ENCODE results near the gene RAB12.

The RAB12 gene

DNA sequence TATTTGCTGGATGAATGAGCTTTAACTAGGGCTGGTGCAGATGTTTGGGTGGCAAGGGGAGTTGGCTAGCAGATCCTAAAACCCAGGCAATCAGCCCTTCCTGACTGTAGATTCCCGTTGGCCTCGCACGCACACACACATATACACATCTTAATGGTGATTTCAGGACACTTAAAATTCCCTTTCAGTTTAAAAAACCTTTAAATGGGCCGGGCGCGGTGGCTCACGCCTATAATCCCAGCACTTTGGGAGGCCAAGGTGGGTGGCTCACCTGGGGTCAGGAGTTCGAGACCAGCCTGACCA is 76.6 kb downstream of the RAB12 start:
- no peak for DNase-seq

- DNase-seq: no peak
Observed at GRCh38 chr18:8686611-8687010, 77.4 kb downstream of the RAB12 start.

DNA sequence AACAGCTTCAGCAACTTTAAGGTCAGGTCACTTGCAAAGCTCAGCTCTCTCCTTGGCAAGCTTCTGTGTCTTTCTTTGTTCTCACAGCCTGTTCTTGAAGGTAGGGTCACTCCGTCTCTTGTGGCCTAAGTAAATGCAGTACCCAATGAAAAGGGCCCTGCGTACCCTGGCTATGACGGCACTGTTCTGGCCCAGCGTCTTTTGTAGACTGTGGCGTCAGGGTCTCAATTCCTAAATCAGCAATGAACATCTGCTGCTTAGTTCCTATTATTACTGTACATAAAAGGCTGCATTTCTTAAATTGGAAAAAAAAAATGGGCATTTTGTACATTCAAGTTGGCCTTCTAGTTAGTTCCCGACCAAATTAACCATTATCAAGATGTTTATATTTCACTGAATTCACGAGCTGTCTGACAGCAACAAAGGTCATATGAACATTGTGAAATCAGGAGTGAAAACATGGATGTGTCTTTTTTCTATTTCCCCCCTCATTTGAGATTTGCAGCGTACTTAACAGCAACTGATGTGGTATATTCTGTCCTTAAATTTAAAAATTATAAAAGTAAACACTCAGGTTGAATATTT is 79.1 kb downstream of the RAB12 start:
- DNase-seq: no peak

DNA sequence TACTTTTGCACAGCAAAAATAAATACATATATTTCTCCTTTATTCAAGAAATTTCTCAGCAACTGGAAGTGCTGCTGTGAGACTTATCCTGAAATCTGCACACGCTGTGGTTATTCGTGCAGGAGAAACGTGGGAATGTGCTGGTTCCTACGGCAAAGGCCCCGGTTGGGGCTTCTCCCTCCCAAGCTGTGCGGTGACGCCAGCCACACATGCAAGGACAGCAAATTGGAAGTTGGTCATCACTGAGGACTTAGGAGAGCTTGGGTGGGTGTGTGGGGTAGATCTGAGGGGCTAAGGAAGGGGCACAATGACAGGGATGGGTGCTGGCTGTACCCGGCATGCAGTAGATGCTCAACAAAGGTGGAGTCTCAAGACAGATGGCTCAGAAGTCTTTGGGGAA is 79.6 kb downstream of the RAB12 start:
- no peak for DNase-seq

All from left hindlimb (tissue), 1 donor.